NCI-H82 treated with DMSO at 0.1 percent for 48 hours (cell line): ENCODE results near the gene KHDRBS2.

Source experiments
- DNase-seq: peaks from one replicate; lab custom pipeline; 2025; ENCODE audit not compliant: unreplicated experiment; lab: John Stamatoyannopoulos, UW

The KHDRBS2 gene

GRCh38 chr6:62039605-62040004, 246.4 kb downstream of the KHDRBS2 start:
- DNase-seq, result no peak

GRCh38 chr6:62037445-62037844, 248.6 kb downstream of the KHDRBS2 start:
- no peak for DNase-seq

- DNase-seq, result no peak
Measured at GRCh38 chr6:62035952-62036351, 250.1 kb downstream of the KHDRBS2 start.

GRCh38 chr6:62013719-62014118, 272.3 kb downstream of the KHDRBS2 start:
- no peak for DNase-seq

- DNase-seq, result no peak
Measured at GRCh38 chr6:62009445-62009844, 276.6 kb downstream of the KHDRBS2 start.

GRCh38 chr6:61989616-61990015, 296.4 kb downstream of the KHDRBS2 start:
- DNase-seq, result no peak

GRCh38 chr6:61980622-61981021, 305.4 kb downstream of the KHDRBS2 start:
- no peak for DNase-seq

- DNase-seq, result no peak
Measured at GRCh38 chr6:61977947-61978346, 308.1 kb downstream of the KHDRBS2 start.

- no peak for DNase-seq
Measured at GRCh38 chr6:61977099-61977498, 308.9 kb downstream of the KHDRBS2 start.

GRCh38 chr6:61959196-61959595, 326.8 kb downstream of the KHDRBS2 start:
- no peak for DNase-seq

- DNase-seq, result no peak
Measured at GRCh38 chr6:61953851-61954250, 332.2 kb downstream of the KHDRBS2 start.

GRCh38 chr6:61951586-61951985, 334.4 kb downstream of the KHDRBS2 start:
- DNase-seq, result no peak

GRCh38 chr6:61950811-61951210, 335.2 kb downstream of the KHDRBS2 start:
- no peak for DNase-seq

- no peak for DNase-seq
Measured at GRCh38 chr6:61949971-61950370, 336.1 kb downstream of the KHDRBS2 start.

- DNase-seq, result no peak
Measured at GRCh38 chr6:61949161-61949560, 336.9 kb downstream of the KHDRBS2 start.

- DNase-seq, result no peak
Measured at GRCh38 chr6:61947311-61947947, 338.6 kb downstream of the KHDRBS2 start.

- DNase-seq, result no peak
Measured at GRCh38 chr6:61940919-61941318, 345.1 kb downstream of the KHDRBS2 start.

- DNase-seq, result no peak
Measured at GRCh38 chr6:61935242-61935846, 350.7 kb downstream of the KHDRBS2 start.

GRCh38 chr6:61909486-61909885, 376.5 kb downstream of the KHDRBS2 start:
- no peak for DNase-seq

GRCh38 chr6:61901748-61902147, 384.3 kb downstream of the KHDRBS2 start:
- DNase-seq, result no peak

GRCh38 chr6:61894536-61894935, 391.5 kb downstream of the KHDRBS2 start:
- no peak for DNase-seq

- peak; percentile 63 for DNase-seq
Measured at GRCh38 chr6:61887423-61887822, 398.6 kb downstream of the KHDRBS2 start.
